ENCODE measurements around the gene MMD2. TPM values are rescaled to one million over a fixed set of nuclear protein-coding genes. Genes with fewer than 3 reads are reported as not detected.

Gene MMD2
- total RNA-seq, 2 experiments from 2014 or later, result not detected

- no peak overlapping the region for H2AFZ ChIP-seq (ENCODE audit: low read length)
- no peak for DNase-seq (ENCODE audit: low spot score)
- no peaks in the 10 kb centered on the region for H3K79me2 ChIP-seq (ENCODE audit: insufficient read depth, low read depth, low read length)
- no peaks in the 10 kb centered on the region for H3K9me3 ChIP-seq (ENCODE audit: low read length)
- no peak overlapping the region for H3K27ac ChIP-seq (ENCODE audit: low read depth, low read length, poor library complexity, severe bottlenecking)
- TF ChIP-seq, protein P1, sequence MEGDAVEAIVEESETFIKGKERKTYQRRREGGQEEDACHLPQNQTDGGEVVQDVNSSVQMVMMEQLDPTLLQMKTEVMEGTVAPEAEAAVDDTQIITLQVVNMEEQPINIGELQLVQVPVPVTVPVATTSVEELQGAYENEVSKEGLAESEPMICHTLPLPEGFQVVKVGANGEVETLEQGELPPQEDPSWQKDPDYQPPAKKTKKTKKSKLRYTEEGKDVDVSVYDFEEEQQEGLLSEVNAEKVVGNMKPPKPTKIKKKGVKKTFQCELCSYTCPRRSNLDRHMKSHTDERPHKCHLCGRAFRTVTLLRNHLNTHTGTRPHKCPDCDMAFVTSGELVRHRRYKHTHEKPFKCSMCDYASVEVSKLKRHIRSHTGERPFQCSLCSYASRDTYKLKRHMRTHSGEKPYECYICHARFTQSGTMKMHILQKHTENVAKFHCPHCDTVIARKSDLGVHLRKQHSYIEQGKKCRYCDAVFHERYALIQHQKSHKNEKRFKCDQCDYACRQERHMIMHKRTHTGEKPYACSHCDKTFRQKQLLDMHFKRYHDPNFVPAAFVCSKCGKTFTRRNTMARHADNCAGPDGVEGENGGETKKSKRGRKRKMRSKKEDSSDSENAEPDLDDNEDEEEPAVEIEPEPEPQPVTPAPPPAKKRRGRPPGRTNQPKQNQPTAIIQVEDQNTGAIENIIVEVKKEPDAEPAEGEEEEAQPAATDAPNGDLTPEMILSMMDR (conservative IDR thresholded peaks at IDR 0.05; ENCODE audit: low read length), result no peak
- TF ChIP-seq EZH2phosphoT487 (IDR thresholded peaks at IDR 0.05; ENCODE audit: borderline replicate concordance, low read depth, low read length), result no peak
- H3K9me2 ChIP-seq (ENCODE audit: insufficient read depth, low read length), result no peaks in the 10 kb centered on the region
- H4K20me1 ChIP-seq (ENCODE audit: insufficient read depth, low read length), result no peaks in the 10 kb centered on the region
- H3K36me3 ChIP-seq (ENCODE audit: insufficient read depth, low read length), result no peaks in the 10 kb centered on the region
- ChIA-PET POLR2A (interaction anchor here (0.6 kb wide), 1 partner anchor 48 kb away, joined by 4 read pairs; no protein-coding TSS in a partner anchor), CTCF (ENCODE audit: unreplicated experiment) (no interaction called here)
- intact Hi-C loops (cut with micrococcal nuclease; ENCODE audit: unreplicated experiment), result no loop called here
- no peaks in the 10 kb centered on the region for H3K4me1 ChIP-seq (ENCODE audit: insufficient read depth, low read length, poor library complexity, severe bottlenecking)
- H3K4me2 ChIP-seq (ENCODE audit: low read length), result no peak overlapping the region
- no peak overlapping the region for H3K4me3 ChIP-seq (ENCODE audit: low read depth, low read length, poor library complexity, severe bottlenecking)
- BruUV-seq (replicated peaks), result no TSS peak
Observed at GRCh38 chr7:4928445-4928844, 30.5 kb downstream of the MMD2 start.

GRCh38 chr7:4919969-4920766 is 38.8 kb downstream of the MMD2 start:
- Histone ChIP-seq H3K4me3 (ENCODE audit: low read depth, low read length, poor library complexity, severe bottlenecking) (no peak overlapping the region), H2AFZ (ENCODE audit: low read length) (no peak overlapping the region), H3K27ac (ENCODE audit: low read depth, low read length, poor library complexity, severe bottlenecking) (no peak overlapping the region), H3K79me2 (ENCODE audit: insufficient read depth, low read depth, low read length) (no peaks in the 10 kb centered on the region), H3K9me3 (ENCODE audit: low read length) (no peaks in the 10 kb centered on the region), H4K20me1 (ENCODE audit: insufficient read depth, low read length) (no peaks in the 10 kb centered on the region), H3K36me3 (ENCODE audit: insufficient read depth, low read length) (no peaks in the 10 kb centered on the region), H3K4me1 (ENCODE audit: insufficient read depth, low read length, poor library complexity, severe bottlenecking) (no peaks in the 10 kb centered on the region), H3K9me2 (ENCODE audit: insufficient read depth, low read length) (no peaks in the 10 kb centered on the region), H3K4me2 (ENCODE audit: low read length) (no peak overlapping the region)
- intact Hi-C loops (cut with micrococcal nuclease; ENCODE audit: unreplicated experiment), result no loop called here
- BruUV-seq (replicated peaks), result no TSS peak
- ChIA-PET POLR2A (no interaction called here), CTCF (ENCODE audit: unreplicated experiment) (no interaction called here)
- no peak for TF ChIP-seq EZH2phosphoT487 (IDR thresholded peaks at IDR 0.05; ENCODE audit: borderline replicate concordance, low read depth, low read length)
- TF ChIP-seq, protein P1 (conservative IDR thresholded peaks at IDR 0.05; ENCODE audit: low read length), result no peak
- no peak for DNase-seq (ENCODE audit: low spot score)

DNA sequence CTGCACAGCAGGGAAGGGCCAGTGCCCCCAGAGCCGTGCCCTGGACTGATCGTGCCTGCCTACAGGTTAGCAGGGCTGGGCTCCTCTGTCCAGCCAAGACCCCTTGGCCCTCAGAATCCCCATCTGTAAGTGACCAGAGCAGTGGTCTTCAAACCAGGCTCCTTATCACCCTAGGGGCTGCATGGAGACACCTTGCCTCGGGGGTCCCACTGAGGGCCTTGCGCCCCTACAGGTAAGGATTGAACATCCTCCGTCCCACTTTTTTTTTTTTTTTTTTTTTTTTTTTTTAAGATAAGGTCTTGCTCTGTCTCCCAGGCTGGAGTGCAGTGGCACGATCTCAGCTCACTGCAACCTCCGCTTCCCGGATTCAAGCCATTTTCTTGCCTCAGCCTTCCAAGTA is 42.9 kb downstream of the MMD2 start:
- CTCF ChIA-PET (ENCODE audit: unreplicated experiment), result no interaction called here
- Histone ChIP-seq H3K9me3 (ENCODE audit: low read length) (no peaks in the 10 kb centered on the region), H2AFZ (ENCODE audit: low read length) (no peak overlapping the region), H3K4me2 (ENCODE audit: low read length) (no peak overlapping the region), H3K36me3 (ENCODE audit: insufficient read depth, low read length) (no peaks in the 10 kb centered on the region), H3K79me2 (ENCODE audit: insufficient read depth, low read depth, low read length) (no peaks in the 10 kb centered on the region), H3K4me1 (ENCODE audit: insufficient read depth, low read length, poor library complexity, severe bottlenecking) (no peaks in the 10 kb centered on the region), H3K27ac (ENCODE audit: low read depth, low read length, poor library complexity, severe bottlenecking) (no peak overlapping the region), H3K9me2 (ENCODE audit: insufficient read depth, low read length) (no peaks in the 10 kb centered on the region), H3K4me3 (ENCODE audit: low read depth, low read length, poor library complexity, severe bottlenecking) (no peak overlapping the region), H4K20me1 (ENCODE audit: insufficient read depth, low read length) (no peaks in the 10 kb centered on the region)
- intact Hi-C loops (cut with micrococcal nuclease; ENCODE audit: unreplicated experiment), result no loop called here
- POLR2A ChIA-PET, result no interaction called here
- no TSS peak for BruUV-seq (replicated peaks)
- DNase-seq (ENCODE audit: low spot score), result no peak
- TF ChIP-seq, protein P1 (conservative IDR thresholded peaks at IDR 0.05; ENCODE audit: low read length), result no peak
- TF ChIP-seq EZH2phosphoT487 (IDR thresholded peaks at IDR 0.05; ENCODE audit: borderline replicate concordance, low read depth, low read length), result no peak
